Breast epithelium (tissue), 4 donors: ENCODE measurements around the gene NFKBIB. TPM values are rescaled to one million over a fixed set of nuclear protein-coding genes. Genes with fewer than 3 reads are reported as not detected.

Experiments
- DNase-seq, 2 donors: peaks; one replicate each; pipeline ENCODE4 v3.0.0-alpha.2; 2019; ENCODE audit warnings: low spot score in 2 of 2
- H3K27ac ChIP-seq, 2 donors: fragments of 200-600 bp; sonication (generic) in 1 of 2; one replicate each; pipeline ENCODE4 v1.5.1; 2016 to 2019; ENCODE audit warnings: mild to moderate bottlenecking in 1 of 2
- H3K27me3 ChIP-seq, 2 donors: fragments of 200-600 bp; sonication (generic) in 1 of 2; one replicate each; pipeline versions ENCODE4 v1.5.1 to v1.6.0; 2017 to 2019; ENCODE audit warnings: control low read depth in 1 of 2, mild to moderate bottlenecking in 1 of 2
- H3K36me3 ChIP-seq: fragments of 200-600 bp; one replicate; pipeline ENCODE4 v1.5.1; 2019
- H3K4me1 ChIP-seq, 2 donors: fragments of 200-600 bp; sonication (generic); one replicate each; pipeline ENCODE4 v1.5.1; 2016 to 2019; ENCODE audit warnings: control low read depth in 1 of 2
- H3K4me3 ChIP-seq, 3 donors: fragments of 200-600 bp; sonication (generic); 1 replicate in 2 of 3; 2 replicates in 1 of 3; pipeline ENCODE4 v1.5.1; 2016 to 2019; ENCODE audit warnings: mild to moderate bottlenecking in 3 of 3, moderate library complexity in 2 of 3
- H3K9me3 ChIP-seq, 2 donors: fragments of 200-600 bp; sonication (generic) in 1 of 2; one replicate each; pipeline ENCODE4 v1.5.1; 2016 to 2019; ENCODE audit warnings: control low read depth in 1 of 2
- CTCF ChIP-seq, 3 donors: fragments of 450-650 bp; IDR thresholded peaks; one replicate each; pipeline ENCODE4 v1.5.1; 2016 to 2017; ENCODE audit warnings: antibody characterized with exemption in 3 of 3, mild to moderate bottlenecking in 3 of 3, moderate library complexity in 3 of 3
- POLR2A ChIP-seq: fragments of 450-650 bp; IDR thresholded peaks from one replicate; pipeline ENCODE4 v1.6.1; 2016; ENCODE audit warnings: antibody characterized with exemption, mild to moderate bottlenecking, moderate library complexity
- POLR2AphosphoS5 ChIP-seq, 3 donors: sonication (generic); formaldehyde crosslinking; IDR thresholded peaks; one replicate each; pipeline ENCODE4 v1.6.1; 2017; ENCODE audit warnings: antibody characterized with exemption in 3 of 3
- intact Hi-C: fragments of 100-400 bp; cut with DNase I; formaldehyde crosslinking; loops from one replicate; pipeline ENCODE4 v1.15.1; 2023; ENCODE audit warnings: low total_unique reads
- total RNA-seq, 3 donors: library from RNA; depleted of rRNA; stranded (reverse); fragments of >200 nt; gene quantifications; one replicate each; pipeline ENCODE4 v1.1.0, GENCODE V29; 2016

Gene NFKBIB
- total RNA-seq, 3 donors from 2014 or later = 15.7 to 29.2 (median 19.6) TPM

GRCh38 chr19:38919837-38920601 lies 20.2 kb downstream of the NFKBIB start:
- no peak overlapping the region for H3K27ac ChIP-seq
- H3K27me3 ChIP-seq = no peaks in the 10 kb centered on the region
- H3K36me3 ChIP-seq = no peaks in the 10 kb centered on the region
- H3K9me3 ChIP-seq = no peaks in the 10 kb centered on the region
- DNase-seq = no peak
- TF ChIP-seq POLR2A = no peak
- no peak for TF ChIP-seq POLR2AphosphoS5 (IDR thresholded peaks at IDR 0.05)
- no peak for TF ChIP-seq CTCF (IDR thresholded peaks at IDR 0.05)
- intact Hi-C loops = no loop called here
- H3K4me1 ChIP-seq = no peaks in the 10 kb centered on the region
- no peak overlapping the region for H3K4me3 ChIP-seq

- no peaks in the 10 kb centered on the region for H3K36me3 ChIP-seq
- no peaks in the 10 kb centered on the region for H3K4me1 ChIP-seq
- no peaks in the 10 kb centered on the region for H3K9me3 ChIP-seq
- intact Hi-C loops = no loop called here
- TF ChIP-seq CTCF (IDR thresholded peaks at IDR 0.05) (no peak), POLR2AphosphoS5 (IDR thresholded peaks at IDR 0.05) (no peak), POLR2A (no peak)
- no peaks in the 10 kb centered on the region for H3K27me3 ChIP-seq
- DNase-seq = no peak
- H3K27ac ChIP-seq = no peak overlapping the region
- no peak overlapping the region for H3K4me3 ChIP-seq
Observed at GRCh38 chr19:38920602-38921419, 21.0 kb downstream of the NFKBIB start.

- H3K9me3 ChIP-seq = no peaks in the 10 kb centered on the region
- H3K4me3 ChIP-seq = no peak overlapping the region
- DNase-seq = no peak
- no peaks in the 10 kb centered on the region for H3K27me3 ChIP-seq
- intact Hi-C loops = no loop called here
- H3K27ac ChIP-seq = no peak overlapping the region
- H3K4me1 ChIP-seq = no peaks in the 10 kb centered on the region
- no peaks in the 10 kb centered on the region for H3K36me3 ChIP-seq
- no peak for TF ChIP-seq POLR2AphosphoS5 (IDR thresholded peaks at IDR 0.05)
- TF ChIP-seq CTCF (IDR thresholded peaks at IDR 0.05) = no peak
- TF ChIP-seq POLR2A = no peak
Observed at GRCh38 chr19:38921420-38922274, 21.9 kb downstream of the NFKBIB start.

DNA sequence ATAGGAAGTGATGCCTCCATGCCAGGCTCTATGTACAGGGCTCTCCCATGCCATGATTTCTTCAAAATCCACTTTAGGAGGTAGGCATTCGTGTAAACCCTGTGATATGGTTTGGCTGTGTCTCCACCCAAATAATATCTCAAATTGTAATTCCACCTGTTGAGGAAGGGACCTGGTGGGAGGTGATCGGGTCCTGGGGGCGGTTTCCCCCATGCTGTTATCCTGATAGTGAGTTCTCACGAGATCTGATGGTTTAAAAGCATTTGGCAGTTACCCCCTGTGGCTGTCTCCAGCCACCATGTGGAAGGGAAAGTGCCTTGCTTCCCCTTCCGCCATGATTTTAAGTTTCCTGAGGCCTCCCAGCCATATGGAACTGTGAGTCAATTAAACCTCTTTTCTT lies 22.7 kb downstream of the NFKBIB start:
- H3K36me3 ChIP-seq = no peaks in the 10 kb centered on the region
- DNase-seq = no peak
- no peaks in the 10 kb centered on the region for H3K4me1 ChIP-seq
- no peaks in the 10 kb centered on the region for H3K27me3 ChIP-seq
- intact Hi-C loops = no loop called here
- TF ChIP-seq CTCF (IDR thresholded peaks at IDR 0.05) (no peak), POLR2AphosphoS5 (IDR thresholded peaks at IDR 0.05) (no peak)
- H3K4me3 ChIP-seq = no peak overlapping the region
- H3K9me3 ChIP-seq = no peaks in the 10 kb centered on the region
- no peak overlapping the region for H3K27ac ChIP-seq
